ENCODE data around the gene JARID2.

Gene JARID2

GRCh38 chr6:15513801-15514711 lies 268.2 kb downstream of the JARID2 start:
- H3F3A ChIP-seq (ENCODE audit: insufficient read depth, low read length): peaks cover 7% of the 10 kb centered on the region; the same call in 1 of the 2 replicates
- no peak overlapping the region for H3K9ac ChIP-seq (ENCODE audit: low read length)
- no peak overlapping the region for H2AFZ ChIP-seq (ENCODE audit: low read length)
- H3K4me3 ChIP-seq (ENCODE audit: low read length): no peak overlapping the region
- no peaks in the 10 kb centered on the region for H3K27me3 ChIP-seq (replicated peaks; ENCODE audit: insufficient read depth, low read length)
- peak overlapping the region; percentile 62; the same call in 1 of the 2 replicates for H3K27ac ChIP-seq (ENCODE audit: low read length)
- peaks cover 16% of the 10 kb centered on the region for H3K4me1 ChIP-seq (ENCODE audit: low read length)
- H4K20me1 ChIP-seq (ENCODE audit: insufficient read depth, low read length): no peaks in the 10 kb centered on the region
- H3K4me2 ChIP-seq (ENCODE audit: low read depth, low read length): no peak overlapping the region
- H3K79me2 ChIP-seq (ENCODE audit: low read length): peaks cover 10% of the 10 kb centered on the region
- no peaks in the 10 kb centered on the region for H3K9me3 ChIP-seq (replicated peaks; ENCODE audit: insufficient read depth, low read length)
- TF ChIP-seq EZH2phosphoT487 (IDR thresholded peaks at IDR 0.05; ENCODE audit: low read length) (no peak), EZH2 (optimal IDR thresholded peaks at IDR 0.05; ENCODE audit: low read depth, low read length) (no peak)
- TF ChIP-seq, protein P1, sequence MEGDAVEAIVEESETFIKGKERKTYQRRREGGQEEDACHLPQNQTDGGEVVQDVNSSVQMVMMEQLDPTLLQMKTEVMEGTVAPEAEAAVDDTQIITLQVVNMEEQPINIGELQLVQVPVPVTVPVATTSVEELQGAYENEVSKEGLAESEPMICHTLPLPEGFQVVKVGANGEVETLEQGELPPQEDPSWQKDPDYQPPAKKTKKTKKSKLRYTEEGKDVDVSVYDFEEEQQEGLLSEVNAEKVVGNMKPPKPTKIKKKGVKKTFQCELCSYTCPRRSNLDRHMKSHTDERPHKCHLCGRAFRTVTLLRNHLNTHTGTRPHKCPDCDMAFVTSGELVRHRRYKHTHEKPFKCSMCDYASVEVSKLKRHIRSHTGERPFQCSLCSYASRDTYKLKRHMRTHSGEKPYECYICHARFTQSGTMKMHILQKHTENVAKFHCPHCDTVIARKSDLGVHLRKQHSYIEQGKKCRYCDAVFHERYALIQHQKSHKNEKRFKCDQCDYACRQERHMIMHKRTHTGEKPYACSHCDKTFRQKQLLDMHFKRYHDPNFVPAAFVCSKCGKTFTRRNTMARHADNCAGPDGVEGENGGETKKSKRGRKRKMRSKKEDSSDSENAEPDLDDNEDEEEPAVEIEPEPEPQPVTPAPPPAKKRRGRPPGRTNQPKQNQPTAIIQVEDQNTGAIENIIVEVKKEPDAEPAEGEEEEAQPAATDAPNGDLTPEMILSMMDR (IDR thresholded peaks at IDR 0.05; ENCODE audit: low read length): no peak
- no peaks in the 10 kb centered on the region; the same call in 1 of the 2 replicates for H3K36me3 ChIP-seq (replicated peaks; ENCODE audit: insufficient read depth, low read length)
- no peaks in the 10 kb centered on the region for H3K9me2 ChIP-seq (replicated peaks; ENCODE audit: insufficient read depth, low read length)
- no peak for DNase-seq

DNA sequence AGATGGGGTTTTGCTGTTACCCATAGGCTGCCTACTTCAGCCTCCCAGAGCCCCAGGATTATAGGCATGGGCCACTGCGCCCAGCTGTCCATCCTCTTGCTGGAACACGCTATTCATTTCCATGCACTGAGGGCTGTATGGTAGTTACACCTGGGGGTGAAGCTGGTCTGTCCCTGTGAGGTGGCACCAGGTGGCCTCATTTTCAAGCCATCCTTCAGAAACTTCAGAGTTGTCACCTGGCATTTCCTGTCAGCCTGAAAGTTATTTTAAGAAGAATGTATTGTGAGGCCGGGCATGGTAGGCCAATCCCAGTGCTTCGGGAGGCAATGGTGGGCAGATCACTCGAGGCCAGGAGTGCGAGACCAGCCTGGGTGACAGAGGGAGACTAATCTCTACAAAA lies 269.4 kb downstream of the JARID2 start:
- Histone ChIP-seq H4K20me1 (ENCODE audit: insufficient read depth, low read length) (no peaks in the 10 kb centered on the region), H3K27ac (ENCODE audit: low read length) (peak overlapping the region; percentile 62; the same call in 1 of the 2 replicates), H3K36me3 (replicated peaks; ENCODE audit: insufficient read depth, low read length) (no peaks in the 10 kb centered on the region; the same call in 1 of the 2 replicates), H3K4me3 (ENCODE audit: low read length) (no peak overlapping the region), H3F3A (ENCODE audit: insufficient read depth, low read length) (peaks cover 7% of the 10 kb centered on the region; the same call in 1 of the 2 replicates), H3K4me1 (ENCODE audit: low read length) (peaks cover 16% of the 10 kb centered on the region), H3K79me2 (ENCODE audit: low read length) (peaks cover 4% of the 10 kb centered on the region), H3K9ac (ENCODE audit: low read length) (no peak overlapping the region), H3K27me3 (replicated peaks; ENCODE audit: insufficient read depth, low read length) (no peaks in the 10 kb centered on the region), H3K4me2 (ENCODE audit: low read depth, low read length) (0 out of 2 replicates have a peak overlapping the region, but pooled peaks have one; percentile 4), H3K9me3 (replicated peaks; ENCODE audit: insufficient read depth, low read length) (no peaks in the 10 kb centered on the region), H3K9me2 (replicated peaks; ENCODE audit: insufficient read depth, low read length) (no peaks in the 10 kb centered on the region), H2AFZ (ENCODE audit: low read length) (no peak overlapping the region)
- peak; percentile 67 for DNase-seq
- TF ChIP-seq, protein P1 (IDR thresholded peaks at IDR 0.05; ENCODE audit: low read length): no peak
- TF ChIP-seq EZH2 (optimal IDR thresholded peaks at IDR 0.05; ENCODE audit: low read depth, low read length): no peak
- TF ChIP-seq EZH2phosphoT487 (IDR thresholded peaks at IDR 0.05; ENCODE audit: low read length): no peak

DNA sequence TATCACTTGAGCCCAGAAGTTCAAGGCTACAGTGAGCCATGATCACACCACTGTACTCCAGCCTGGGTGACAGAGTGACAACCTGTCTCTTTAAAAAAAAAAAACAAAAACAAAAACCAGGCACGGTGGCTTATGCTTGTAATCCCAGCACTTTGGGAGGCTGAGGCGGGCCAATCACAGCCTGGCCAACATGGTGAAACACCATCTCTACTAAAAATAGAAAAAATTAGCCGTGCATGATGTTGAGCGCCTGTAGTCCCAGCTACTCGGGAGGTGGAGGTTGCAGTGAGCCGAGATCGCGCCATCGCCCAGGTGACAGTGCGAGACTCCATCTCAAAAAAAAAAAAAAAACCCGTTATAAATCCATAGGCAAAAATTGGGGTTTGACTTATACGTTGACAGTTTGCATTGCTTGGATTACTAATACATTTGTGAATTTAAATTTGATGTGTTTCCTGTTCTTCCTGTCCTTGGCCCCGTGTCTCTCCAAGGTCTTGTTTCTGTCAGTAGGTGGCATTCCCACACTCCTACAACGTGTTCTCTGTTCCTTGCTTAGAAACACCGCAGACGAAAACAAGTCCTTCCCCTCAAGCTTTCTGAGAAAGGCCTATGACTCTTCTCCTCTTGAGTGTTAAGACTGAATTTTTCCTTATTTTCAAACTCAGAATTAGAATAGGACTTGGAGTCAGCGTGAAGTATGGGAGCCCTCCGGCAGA lies 269.9 kb downstream of the JARID2 start:
- 0 out of 2 replicates have a peak overlapping the region, but pooled peaks have one; percentile 4 for H3K4me2 ChIP-seq (ENCODE audit: low read depth, low read length)
- no peaks in the 10 kb centered on the region for H4K20me1 ChIP-seq (ENCODE audit: insufficient read depth, low read length)
- H3K9me2 ChIP-seq (replicated peaks; ENCODE audit: insufficient read depth, low read length): no peaks in the 10 kb centered on the region
- no peak overlapping the region for H2AFZ ChIP-seq (ENCODE audit: low read length)
- H3K4me3 ChIP-seq (ENCODE audit: low read length): no peak overlapping the region
- H3K9me3 ChIP-seq (replicated peaks; ENCODE audit: insufficient read depth, low read length): no peaks in the 10 kb centered on the region
- H3K27me3 ChIP-seq (replicated peaks; ENCODE audit: insufficient read depth, low read length): no peaks in the 10 kb centered on the region
- no peaks in the 10 kb centered on the region; the same call in 1 of the 2 replicates for H3K36me3 ChIP-seq (replicated peaks; ENCODE audit: insufficient read depth, low read length)
- H3K4me1 ChIP-seq (ENCODE audit: low read length): peaks cover 16% of the 10 kb centered on the region
- peak overlapping the region; percentile 62; the same call in 1 of the 2 replicates for H3K27ac ChIP-seq (ENCODE audit: low read length)
- TF ChIP-seq, protein P1 (IDR thresholded peaks at IDR 0.05; ENCODE audit: low read length): no peak
- no peak for TF ChIP-seq EZH2 (optimal IDR thresholded peaks at IDR 0.05; ENCODE audit: low read depth, low read length)
- no peak for TF ChIP-seq EZH2phosphoT487 (IDR thresholded peaks at IDR 0.05; ENCODE audit: low read length)
- peaks cover 7% of the 10 kb centered on the region; the same call in 1 of the 2 replicates for H3F3A ChIP-seq (ENCODE audit: insufficient read depth, low read length)
- H3K79me2 ChIP-seq (ENCODE audit: low read length): peaks cover 4% of the 10 kb centered on the region
- no peak overlapping the region for H3K9ac ChIP-seq (ENCODE audit: low read length)
- no peak for DNase-seq
